Gastrocnemius medialis (tissue), 4 donors: ENCODE results near the gene GRIA4.

ENCODE experiments used
- CTCF ChIP-seq, 5 experiments: fragments of 450-650 bp in 3 of 5; fragments of 200-600 bp in 2 of 5; sonication (generic) in 2 of 5; IDR thresholded peaks in 4 of 5; conservative IDR thresholded peaks in 1 of 5; 1 replicate in 4 of 5; 2 replicates in 1 of 5; pipeline ENCODE4 v1.5.1; 2016 to 2019; ENCODE audit warnings: antibody characterized with exemption in 5 of 5, mild to moderate bottlenecking in 3 of 5, moderate library complexity in 3 of 5
- POLR2A ChIP-seq, 2 donors: fragments of 450-650 bp; IDR thresholded peaks; one replicate each; pipeline ENCODE4 v1.6.1; 2017; ENCODE audit warnings: antibody characterized with exemption in 2 of 2, mild to moderate bottlenecking in 2 of 2, moderate library complexity in 2 of 2

- TF ChIP-seq CTCF (IDR thresholded peaks at IDR 0.05 in 4 of 5, conservative IDR thresholded peaks at IDR 0.05 in 1 of 5) = no peak
- no peak for TF ChIP-seq POLR2A (IDR thresholded peaks at IDR 0.05)
Observed at GRCh38 chr11:106017093-106017492, 407.2 kb downstream of the GRIA4 start.
